Limb (tissue), 2 donors: ENCODE measurements around the gene RRAD.
"Not testable (repeated sequence)": the region's sequence is repeated elsewhere in the genome, so short reads cannot be mapped to it uniquely, and the experiment has no call there.

ENCODE experiments used
- DNase-seq, 2 donors: peaks; one replicate each; pipeline ENCODE4 v3.0.0-alpha.2; 2016; ENCODE audit errors: extremely low spot score in 2 of 2

Gene RRAD

DNA sequence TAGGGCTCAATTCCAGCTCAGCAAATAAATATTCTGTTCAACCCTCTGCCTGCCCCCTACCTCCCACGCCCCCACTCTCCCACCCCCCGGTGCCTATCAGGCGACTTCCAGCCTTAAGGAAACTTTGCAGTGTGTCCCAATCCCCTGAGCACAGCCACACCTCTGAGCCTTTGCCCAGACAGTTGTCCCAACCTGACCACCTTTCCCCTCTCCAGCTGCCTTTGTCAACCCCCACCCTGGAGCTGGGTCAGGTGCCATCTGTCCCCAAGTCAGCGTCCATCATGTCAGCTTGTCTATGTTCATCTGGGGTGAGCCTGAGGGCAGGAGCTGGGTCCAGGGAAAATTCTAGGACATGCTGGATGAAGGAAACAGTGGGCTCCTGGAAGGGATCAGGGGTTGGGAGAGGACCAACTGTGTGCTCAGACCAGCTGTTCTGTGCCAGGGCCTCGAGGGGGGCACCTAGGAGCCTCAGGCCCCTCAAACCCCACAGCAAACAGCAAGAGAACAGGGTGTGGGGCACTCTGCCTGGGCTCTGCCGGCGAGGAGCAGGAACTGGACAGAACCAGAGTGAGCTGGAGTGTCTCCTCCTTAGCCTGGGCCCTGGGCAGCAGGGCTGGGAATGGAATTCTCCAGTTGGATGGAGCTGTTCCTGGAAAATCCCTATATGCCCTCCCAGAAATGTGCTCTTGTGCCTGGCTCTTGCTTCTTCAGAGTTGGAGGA lies 24.5 kb downstream of the RRAD start:
- DNase-seq: no peak

DNA sequence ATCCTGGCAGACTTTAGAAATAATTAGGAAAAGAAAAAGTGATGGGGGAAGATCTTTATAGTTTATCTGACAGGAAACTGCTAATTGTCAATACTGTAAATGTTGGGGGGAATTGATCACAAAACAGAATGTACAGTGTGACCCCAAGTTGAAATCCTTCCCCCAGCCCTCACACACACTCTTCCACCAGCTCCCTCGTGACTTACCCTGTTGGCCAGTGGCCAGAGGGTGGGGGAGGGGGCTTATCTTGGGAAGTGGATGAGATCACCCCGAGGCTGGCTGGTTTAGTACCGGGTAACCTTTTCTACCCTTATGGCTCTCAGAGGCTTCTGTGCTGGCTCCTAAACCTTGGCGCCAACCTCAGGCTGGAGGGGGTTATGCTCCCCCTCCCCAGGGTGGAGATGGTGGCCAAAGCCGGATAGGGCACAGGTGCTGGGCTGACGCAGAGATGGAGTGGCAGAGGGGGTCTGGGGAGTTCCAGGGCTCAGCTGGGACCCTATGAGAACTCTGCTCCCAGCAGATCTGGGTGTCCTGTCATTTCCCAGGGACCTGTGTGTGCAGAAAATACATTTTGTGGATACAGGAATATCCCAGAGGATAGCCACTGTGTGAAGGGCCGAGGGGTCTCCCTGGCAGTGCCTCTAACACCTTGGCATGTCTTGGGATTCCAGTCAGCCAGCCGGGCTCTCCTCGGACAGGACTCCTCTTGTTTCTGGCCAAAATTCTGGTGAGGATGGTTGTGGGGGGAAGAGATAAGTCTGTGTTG lies 25.2 kb downstream of the RRAD start:
- DNase-seq: peak in 1 of 2 donors; percentile 78

DNA sequence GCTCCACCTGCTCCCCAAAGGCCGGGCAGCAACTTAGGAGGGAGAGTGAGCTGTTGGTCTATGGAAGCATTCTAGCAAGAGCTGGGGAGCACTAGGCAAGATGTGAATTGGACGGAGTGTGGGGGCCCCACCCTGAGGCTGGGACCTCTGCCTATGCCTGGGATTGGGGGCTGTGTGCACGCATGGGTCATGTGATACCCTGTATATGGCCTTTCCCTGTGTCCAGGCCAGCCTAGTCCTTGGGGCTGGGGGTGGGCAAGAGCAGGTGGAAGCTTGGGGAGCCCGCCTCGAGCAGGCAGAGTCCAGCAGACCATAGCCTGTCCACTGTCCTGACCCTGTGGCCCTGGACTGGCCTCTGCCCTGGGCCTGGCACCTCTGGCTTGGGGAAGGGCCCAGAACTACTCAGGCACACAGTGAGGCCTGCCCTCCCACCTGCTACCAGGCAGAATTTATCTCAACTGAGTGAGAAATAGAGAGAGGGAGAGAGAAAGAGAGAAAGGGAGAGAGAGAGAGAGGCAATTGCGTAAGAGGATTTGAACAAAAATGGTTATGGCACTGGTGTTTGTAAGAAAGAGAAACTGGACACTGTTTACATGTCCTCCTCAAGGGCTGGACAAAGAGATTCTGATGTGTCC lies 25.9 kb downstream of the RRAD start:
- DNase-seq: no peak

DNA sequence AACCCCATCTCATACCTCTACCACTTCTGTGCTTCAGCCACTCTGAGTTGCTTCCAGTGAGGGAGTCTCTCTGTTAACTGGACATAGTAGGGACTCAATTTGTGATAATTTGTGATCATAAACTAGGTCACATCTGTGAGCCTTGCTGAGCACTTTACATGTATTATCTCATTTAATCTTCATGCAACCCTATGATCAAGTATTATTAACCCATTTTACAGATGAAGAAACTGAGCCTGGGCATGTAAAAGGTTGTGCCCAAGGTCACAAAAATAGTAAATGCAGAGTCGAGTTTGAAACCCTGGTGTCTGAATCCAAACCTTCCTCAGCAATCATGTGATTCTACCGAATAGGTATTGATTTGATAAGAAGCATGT lies 26.4 kb downstream of the RRAD start:
- no peak for DNase-seq

DNA sequence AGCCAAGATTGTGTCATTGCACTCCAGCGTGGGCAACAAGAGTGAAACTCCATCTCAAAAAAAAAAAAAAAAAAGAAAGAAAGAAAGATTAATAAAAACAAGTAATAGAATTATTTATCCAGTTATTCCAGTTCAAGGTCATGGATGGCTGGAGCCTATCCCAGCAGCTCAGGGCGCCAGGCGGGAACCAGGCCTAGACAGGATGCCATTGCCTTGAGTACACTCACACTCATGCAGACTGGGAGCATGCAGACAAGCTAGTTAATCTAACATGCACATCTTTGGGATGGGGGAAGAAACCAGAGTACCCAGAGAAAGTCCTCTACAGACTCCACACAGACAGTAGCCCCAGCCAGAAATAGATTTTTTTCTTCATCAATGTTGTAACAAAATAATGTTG lies 27.1 kb downstream of the RRAD start:
- no peak for DNase-seq

DNA sequence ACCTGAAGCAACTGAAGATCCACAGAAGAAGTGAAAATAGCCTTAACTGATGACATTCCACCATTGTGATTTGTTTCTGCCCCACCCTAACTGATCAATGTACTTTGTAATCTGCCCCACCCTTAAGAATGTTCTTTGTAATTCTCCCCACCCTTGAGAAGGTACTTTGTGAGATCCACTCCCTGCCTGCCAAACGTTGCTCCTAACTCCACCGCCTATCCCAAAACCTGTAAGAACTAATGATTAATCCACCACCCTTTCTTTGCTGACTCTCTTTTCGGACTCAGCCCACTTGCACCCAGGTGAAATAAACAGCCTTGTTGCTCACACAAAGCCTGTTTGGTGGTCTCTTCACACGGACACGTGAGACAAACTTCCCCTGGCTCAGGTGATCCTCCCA lies 28.7 kb downstream of the RRAD start:
- not testable (repeated sequence) for DNase-seq

DNA sequence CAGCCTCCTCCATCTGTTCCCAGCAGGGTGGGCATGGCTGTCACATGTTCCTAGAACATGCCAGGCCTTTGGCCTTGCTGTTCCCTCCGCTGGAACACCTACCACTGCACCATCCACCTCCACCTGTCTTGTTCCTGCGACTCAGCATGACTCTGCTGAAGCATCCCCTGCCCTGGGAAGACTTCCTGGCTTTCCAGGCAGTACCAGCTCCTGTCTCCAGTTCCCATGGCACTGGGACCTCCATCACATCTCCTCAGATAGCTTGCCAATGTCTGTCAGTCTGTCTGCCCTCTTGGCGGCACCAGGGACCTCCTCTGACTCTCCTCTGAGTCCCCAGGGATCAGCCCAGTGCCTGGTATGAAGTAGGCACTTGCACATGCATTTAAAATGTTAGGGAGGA lies 29.3 kb downstream of the RRAD start:
- no peak for DNase-seq

DNA sequence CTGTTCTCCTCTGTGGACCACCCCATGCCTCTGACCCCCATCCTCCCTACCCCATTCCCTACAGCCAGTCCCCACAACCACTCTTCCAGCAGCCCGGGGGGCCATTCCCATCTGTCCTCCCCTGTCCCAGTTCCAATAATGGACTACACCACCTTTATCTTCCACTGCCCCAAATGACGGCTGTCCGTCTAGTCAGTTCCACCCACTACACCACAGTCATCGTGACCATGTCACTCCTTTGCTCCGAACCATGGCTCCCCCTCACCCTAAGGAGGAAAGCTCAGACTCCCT lies 29.7 kb downstream of the RRAD start:
- DNase-seq: no peak

DNA sequence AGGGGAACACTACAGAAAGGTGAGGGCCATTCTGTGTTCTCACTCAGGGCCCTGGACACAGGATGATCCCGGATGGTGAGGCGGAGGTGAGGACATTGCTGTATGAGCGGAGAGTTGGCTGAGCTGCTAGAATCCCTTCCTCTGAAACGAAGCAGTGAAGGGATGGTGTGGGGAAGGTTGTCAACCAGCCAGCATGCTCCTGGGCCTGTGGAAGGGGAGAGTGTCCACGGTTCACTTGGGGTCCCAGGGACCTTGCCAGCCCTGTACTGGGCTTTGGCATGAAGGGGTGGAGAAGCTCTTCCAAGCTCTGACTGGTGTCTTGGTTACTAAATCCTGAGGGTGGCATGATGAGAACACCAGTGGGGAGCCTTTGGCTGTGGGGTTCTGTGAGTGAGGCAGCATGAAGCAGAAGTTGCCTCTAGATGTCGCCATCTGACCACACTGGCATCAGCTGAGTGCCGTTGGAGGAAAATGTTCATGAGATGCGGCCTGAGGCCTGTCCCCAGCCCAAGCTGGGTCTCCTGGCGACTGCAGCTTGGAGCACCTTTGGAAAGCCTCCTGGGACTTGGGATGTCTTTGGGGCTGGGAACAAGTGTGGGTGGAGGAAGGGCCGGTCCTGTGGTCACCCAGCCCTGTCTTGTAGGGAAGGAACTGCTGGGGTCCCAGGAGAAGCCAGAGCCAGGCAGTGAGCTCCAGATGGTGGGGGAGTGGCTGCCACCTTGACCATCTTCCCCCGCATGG lies 30.2 kb downstream of the RRAD start:
- DNase-seq: peak; percentile 59 to 76

DNA sequence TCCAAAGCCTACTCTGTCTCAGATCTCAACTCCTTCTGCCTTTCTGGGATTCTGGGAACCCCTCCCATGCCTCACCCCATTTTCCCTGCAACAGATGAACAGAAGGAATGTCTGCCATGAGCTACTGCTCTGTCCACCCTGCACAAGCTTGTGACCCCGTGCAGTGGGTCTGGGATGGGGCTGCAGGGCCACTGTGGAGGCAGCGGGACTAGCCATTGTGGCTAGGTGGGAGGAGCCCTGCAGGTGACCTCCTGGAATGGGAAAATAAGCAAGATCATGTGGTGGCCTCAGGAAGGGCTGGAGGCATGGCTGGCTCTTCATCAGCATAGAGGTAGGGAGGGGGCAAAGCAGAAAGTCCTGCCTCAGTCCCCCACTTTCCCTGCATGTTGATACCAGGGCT lies 31.3 kb downstream of the RRAD start:
- no peak for DNase-seq

DNA sequence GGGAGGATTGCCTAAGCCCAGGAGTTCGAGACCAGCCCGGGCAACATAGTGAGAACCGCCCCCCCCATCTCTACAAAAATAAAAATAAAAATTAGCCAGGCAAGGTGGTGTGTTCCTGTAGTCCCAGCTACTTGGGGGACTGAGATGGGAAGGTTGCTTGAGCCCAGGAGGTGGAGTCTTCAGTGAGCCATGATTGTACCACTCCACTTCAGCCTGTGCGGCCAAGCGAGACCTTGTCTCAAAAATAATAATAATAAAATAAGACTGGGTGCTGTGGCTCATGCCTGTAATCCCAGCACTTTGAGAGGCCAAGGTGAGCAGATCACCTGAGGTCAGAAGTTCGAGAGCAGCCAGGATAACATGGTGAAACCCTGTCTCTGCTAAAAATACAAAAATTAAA lies 33.5 kb downstream of the RRAD start:
- no peak for DNase-seq

DNA sequence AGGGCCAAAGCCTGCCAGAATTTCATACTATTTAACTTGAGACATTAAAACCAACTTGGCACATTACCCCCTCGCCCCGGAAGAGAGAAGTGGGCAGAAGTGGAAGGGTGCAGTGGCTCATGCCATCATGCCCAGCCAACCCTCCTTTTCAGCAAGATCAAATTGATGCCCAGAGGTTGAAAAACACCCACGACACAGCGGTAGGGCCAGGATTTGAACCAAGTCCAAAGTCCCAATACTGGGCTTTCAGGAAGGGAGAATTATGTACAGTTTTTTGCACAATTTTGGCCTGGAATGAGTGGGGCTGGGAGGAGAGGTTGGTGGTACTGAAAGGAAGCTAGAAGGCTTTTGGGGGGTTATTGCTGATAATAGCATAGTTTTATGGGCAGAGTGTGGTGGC lies 34.0 kb downstream of the RRAD start:
- no peak for DNase-seq

DNA sequence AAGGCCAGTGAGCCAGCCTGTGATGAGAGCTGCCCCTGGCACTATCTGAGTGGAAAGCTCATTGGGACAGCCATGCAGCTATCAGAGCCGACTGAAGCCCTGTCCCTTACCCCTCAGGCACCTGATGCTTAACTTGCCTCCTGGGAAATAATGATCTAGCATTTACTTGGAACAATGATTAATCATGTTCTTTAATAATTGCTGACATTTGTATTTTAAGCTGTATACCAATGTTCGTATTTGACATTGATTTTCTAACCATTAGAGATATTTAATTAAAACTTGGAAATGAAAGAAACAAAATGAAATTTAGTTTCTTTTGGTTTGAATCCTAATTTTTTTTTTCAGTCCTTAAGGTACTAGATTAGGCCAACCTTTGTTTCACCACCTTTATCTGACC lies 34.5 kb downstream of the RRAD start:
- no peak for DNase-seq

DNA sequence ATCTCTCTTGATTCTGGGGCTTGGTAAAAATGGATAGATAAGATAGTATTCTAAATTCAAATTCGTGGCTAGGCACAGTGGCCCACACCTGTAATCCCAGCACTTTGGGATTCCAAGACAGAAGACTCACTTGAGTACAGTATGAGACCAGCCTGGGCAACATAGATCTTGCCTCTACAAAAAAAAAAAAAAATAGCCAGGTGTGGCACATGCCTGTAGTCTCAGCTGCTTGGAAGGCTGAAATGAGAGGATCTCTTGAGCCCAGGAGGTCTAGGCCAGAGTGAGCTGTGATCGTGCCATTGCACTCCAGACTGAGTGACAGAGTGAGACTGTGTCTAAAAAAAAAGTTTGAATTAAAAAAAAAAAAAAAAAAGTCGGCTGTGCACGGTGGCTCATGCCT lies 35.7 kb downstream of the RRAD start:
- no peak for DNase-seq

DNA sequence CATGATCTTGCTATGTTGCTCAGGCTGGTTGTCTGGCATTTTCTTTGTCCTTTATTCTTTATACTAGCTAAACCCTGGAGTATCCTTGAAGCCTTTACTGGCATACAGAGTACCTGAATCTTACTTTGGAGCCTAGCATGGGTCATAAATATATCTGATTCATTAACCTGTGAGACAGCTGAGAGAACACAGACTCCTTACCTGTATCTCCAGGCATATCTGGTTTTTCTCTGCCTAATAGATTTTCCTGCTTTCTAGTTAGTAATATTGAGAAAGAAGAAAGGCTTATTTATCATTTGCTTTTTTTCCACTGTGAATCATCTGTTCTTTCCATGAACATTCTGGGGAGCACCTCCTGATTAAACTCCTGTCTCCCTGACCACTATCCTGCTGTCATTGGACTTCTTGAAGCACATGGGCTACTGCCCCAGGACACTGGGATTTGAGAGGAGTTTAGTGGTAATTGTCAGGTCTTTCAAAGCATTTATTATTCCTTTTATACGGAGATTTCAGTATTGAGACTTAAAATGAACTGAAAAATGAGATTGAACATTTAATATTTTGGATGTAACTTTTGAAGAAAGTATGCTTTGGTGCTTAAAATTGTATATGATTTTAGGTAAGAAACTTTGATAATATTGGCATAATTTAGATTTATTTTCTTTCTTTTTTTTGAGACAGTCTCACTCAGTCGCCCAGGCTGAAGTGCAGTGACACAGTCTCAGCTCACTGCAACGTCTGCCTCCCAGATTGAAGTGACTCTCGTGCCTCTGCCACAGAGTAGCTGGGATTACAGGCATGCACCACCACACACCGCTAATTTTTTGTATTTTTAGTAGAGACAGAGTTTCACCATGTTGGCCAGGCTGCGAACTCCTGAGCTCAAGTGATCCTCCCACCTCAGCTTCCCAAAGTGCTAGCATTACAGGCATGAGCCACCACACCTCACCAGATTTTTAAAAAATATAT lies 36.4 kb downstream of the RRAD start:
- DNase-seq: no peak

DNA sequence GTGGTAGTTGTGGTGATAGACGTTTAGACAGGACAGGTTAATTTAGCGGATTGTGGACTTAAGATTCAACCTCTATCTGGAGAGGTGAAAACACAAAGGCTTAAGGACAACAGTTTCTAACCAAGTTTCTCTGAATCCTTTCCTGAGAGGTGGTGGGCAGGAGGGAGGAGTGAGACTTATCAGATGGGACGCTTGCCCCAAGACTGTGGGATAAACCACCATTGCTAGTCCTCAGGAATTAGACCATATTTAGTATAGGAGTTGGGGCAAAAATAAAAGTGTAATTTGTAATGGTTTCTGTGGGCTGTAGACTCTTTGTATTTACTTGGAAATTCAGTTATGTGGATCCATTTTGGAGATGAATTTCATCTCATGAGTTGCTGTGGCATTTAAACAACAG lies 38.4 kb downstream of the RRAD start:
- DNase-seq: no peak

DNA sequence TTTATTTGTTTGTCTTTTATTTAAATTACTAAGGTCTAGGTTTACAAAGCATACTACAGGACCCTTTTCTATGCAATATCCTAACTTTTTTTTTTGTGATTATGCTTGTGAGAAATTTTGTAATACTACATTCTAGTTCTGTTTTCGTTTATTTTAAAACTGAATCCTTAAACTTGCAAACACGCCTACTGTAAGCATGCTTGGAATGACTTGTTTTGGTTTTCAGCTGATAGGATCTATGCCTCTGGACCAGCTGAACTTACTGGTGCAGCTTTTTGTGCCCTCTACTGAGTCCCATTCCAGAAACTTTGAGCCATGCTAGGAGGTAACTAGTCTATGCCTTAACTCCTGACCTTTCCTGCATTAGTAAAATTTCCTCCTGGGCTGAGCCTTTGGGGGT lies 39.0 kb downstream of the RRAD start:
- no peak for DNase-seq

DNA sequence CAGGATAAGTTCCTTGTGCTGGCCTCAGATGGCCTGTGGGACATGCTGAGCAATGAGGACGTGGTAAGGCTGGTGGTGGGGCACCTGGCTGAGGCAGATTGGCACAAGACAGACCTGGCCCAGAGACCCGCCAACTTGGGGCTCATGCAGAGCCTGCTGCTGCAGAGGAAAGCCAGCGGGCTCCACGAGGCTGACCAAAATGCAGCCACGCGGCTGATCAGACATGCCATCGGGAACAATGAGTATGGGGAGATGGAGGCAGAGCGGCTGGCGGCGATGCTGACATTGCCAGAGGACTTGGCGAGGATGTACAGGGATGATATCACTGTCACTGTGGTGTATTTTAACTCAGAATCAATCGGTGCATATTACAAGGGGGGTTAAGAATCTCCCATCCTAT lies 39.8 kb downstream of the RRAD start:
- DNase-seq: no peak

DNA sequence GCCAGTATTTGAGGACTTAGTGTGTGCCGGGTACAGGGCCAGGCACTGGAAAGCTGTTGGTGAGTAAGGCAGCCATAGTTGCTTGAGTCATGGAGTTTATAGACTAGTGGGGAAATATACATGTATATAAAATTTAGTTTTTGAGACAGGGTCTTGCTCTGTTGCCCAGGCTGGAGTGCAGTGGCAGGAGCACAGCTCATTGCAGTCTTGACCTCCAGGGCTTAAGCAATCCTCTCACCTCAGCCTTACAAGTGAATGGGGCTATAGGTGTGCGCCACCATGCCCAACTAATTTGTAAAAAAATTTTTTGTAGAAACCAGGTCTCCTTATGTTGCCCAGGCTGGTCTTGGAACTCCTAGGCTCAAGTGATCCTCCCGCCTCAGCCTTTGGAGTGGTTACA lies 42.6 kb downstream of the RRAD start:
- no peak for DNase-seq

DNA sequence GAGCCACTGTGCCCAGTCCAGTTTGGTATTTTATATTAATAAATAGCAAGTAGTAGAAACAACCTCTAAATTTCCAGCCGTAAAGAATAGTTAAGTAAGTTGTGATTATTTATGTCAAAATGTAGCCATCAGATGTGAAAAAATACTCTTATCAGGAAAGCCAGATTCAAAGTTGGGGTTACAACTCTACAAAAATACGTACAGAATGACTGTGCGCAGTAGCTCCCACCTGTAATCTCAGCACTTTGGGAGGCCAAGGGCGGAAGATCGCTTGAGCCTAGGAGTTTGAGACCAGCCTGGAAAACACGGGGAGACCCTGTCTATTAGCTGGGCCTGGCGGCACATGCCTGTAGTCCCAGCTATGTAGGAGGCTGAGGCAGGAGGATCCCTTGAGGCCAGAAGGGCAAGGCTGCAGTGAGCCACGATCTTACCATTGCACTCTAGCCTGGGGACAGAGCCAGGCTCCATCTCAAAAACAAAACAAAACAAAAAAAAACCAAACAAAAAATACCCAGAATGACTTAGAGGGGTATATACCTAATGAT lies 43.3 kb downstream of the RRAD start:
- DNase-seq: no peak

DNA sequence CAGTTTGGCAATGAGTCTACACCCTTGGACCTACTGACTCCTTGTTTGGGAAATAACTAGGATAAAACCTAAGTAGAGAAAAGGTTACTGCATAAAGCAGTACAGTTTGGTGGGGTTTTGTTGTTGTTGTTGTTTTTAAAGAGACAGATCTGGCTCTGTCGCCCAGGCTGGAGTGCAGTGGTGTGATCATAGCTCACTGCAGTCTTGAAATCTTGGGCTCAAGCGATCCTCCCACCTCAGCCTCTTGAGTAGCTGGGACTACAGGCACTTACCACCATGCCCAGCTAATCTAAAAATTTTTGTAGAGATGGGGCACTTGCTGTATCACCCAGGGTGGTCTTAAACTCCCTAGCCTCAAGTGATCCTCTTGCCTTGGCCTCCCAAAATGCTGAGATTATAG lies 43.8 kb downstream of the RRAD start:
- DNase-seq: no peak
